GM15510 (cell line): ENCODE data around the gene TRDMT1.

Source experiments
- POLR2A ChIP-seq: IDR thresholded peaks from 3 replicates; pipeline ENCODE4 v1.6.1; 2011; ENCODE audit warnings: borderline replicate concordance; ENCODE audit not compliant: insufficient read length; ENCODE audit errors: extremely low read depth

TRDMT1 gene

GRCh38 chr10:17122052-17122451, 79.4 kb downstream of the TRDMT1 start:
- TF ChIP-seq POLR2A: no peak

- TF ChIP-seq POLR2A: no peak
Observed at GRCh38 chr10:17120694-17121093, 80.8 kb downstream of the TRDMT1 start.

- TF ChIP-seq POLR2A: no peak
Observed at GRCh38 chr10:17119845-17120244, 81.6 kb downstream of the TRDMT1 start.

- TF ChIP-seq POLR2A: no peak
Observed at GRCh38 chr10:17116193-17116592, 85.3 kb downstream of the TRDMT1 start.

- TF ChIP-seq POLR2A: no peak
Observed at GRCh38 chr10:17115683-17116082, 85.8 kb downstream of the TRDMT1 start.

GRCh38 chr10:17113889-17114540, 87.5 kb downstream of the TRDMT1 start:
- TF ChIP-seq POLR2A: no peak

GRCh38 chr10:17113346-17113745, 88.1 kb downstream of the TRDMT1 start:
- TF ChIP-seq POLR2A: no peak

- no peak for TF ChIP-seq POLR2A
Observed at GRCh38 chr10:17112566-17112965, 88.9 kb downstream of the TRDMT1 start.

GRCh38 chr10:17109475-17110207, 91.8 kb downstream of the TRDMT1 start:
- no peak for TF ChIP-seq POLR2A

GRCh38 chr10:17109046-17109445, 92.4 kb downstream of the TRDMT1 start:
- TF ChIP-seq POLR2A: no peak

- no peak for TF ChIP-seq POLR2A
Observed at GRCh38 chr10:17106991-17107390, 94.5 kb downstream of the TRDMT1 start.

GRCh38 chr10:17101910-17102266, 99.6 kb downstream of the TRDMT1 start:
- no peak for TF ChIP-seq POLR2A

GRCh38 chr10:17101257-17101909, 100.1 kb downstream of the TRDMT1 start:
- no peak for TF ChIP-seq POLR2A

- no peak for TF ChIP-seq POLR2A
Observed at GRCh38 chr10:17100586-17100985, 100.9 kb downstream of the TRDMT1 start.

GRCh38 chr10:17098012-17098411, 103.5 kb downstream of the TRDMT1 start:
- TF ChIP-seq POLR2A: no peak
